NAMALWA (cell line): ENCODE measurements around the gene PAFAH1B2.
"Not testable (repeated sequence)": the region's sequence is repeated elsewhere in the genome, so short reads cannot be mapped to it uniquely, and the experiment has no call there.

ENCODE experiments used
- DNase-seq: peaks from one replicate; pipeline ENCODE4 v3.0.0-alpha.2; 2015; ENCODE audit warnings: low spot score

The PAFAH1B2 gene, protein sequence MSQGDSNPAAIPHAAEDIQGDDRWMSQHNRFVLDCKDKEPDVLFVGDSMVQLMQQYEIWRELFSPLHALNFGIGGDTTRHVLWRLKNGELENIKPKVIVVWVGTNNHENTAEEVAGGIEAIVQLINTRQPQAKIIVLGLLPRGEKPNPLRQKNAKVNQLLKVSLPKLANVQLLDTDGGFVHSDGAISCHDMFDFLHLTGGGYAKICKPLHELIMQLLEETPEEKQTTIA

DNA sequence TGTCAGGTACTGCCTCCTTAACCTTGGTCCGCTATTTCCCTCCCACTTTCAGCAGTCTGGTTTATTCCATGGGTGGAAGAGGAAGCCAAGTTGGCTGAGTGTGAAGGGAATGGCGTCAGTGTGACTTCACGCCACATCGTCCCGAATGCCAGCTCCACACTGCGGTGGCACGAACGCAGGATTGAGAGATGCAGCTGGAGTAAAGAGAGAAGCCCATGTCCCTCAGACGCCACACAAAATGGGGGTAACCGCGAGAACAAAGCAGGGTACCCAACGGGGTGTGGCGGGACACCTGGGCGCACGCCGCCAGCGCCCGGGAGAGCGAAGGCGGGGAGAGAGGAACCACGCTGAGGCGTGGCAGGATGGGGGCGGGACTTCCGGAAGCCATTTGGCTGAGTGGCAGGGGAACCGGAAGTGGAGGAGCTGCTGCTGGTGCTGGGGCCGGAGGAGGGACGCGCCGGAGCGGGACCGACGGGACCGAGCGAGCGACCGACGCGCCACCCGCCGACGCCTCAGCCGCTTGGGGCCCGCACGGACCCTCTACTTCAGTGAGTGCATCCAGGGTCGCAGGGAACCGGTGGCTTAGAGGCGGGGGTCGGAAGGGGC lies at the start of gene PAFAH1B2:
Gene PAFAH1B2, plus strand, starts transcription at position 417 of the 606 bp plus-strand sequence. CDS start 8,161 bp downstream, outside the sequence.
- peak; percentile 97 for DNase-seq

DNA sequence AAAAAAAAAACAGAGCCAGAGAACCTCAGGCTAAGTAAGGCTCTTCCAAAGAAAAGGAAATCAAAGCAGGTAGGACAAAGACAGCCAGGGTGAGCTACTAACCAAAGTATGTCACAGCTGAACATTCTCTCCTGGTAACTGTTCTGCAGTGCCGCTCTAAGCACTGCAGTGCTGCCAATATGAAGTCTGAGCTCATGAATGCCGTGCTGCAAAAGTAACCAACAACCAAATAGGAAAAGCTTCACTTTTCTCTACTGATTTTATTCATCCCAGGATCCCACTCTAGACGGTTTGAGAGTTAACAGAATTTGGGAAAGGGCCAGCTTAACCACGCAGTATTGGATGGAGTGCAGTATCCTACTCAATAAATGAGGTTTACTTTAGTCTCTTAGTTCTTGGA lies 49.3 kb upstream of the PAFAH1B2 start:
- DNase-seq, result peak; percentile 5

DNA sequence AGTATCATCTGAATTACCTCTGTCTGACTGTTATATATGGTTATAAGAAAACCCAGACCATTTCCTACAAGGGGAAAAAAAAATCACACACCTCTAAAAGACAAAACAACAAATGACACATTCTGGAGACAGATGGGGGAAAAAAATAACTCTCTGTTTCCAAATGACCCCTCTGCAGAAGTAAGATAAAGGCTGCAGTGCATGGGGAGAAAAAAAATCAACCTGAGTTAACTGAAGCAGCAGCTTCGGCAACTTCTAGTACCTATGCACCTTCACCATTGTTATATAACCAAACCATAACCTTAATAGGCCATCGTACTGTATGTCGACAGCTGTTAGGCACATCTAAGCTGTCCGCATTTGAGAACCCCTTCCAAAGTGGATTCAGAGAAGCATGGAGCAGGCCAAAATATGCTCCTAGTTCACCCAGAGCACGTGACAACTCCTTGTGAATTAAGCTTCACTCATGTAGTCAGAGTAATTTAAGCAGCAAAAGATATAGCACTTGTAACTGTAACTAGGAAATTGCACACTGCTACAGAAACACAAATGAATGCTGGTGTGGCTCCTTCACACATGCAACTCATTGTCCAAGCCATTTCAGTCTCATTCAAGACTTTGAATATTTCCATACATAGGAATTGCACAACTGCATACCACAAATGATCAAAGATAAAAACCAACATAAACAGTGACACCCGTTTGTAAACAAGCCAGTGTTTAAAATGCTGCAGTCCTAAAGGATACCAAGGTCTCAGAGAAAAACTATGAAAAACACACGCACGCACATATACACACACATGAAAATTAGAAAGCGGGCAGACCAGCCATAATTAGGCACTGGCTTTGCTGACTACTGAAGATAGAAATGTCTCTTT lies 48.6 kb upstream of the PAFAH1B2 start:
- peak; percentile 38 for DNase-seq

DNA sequence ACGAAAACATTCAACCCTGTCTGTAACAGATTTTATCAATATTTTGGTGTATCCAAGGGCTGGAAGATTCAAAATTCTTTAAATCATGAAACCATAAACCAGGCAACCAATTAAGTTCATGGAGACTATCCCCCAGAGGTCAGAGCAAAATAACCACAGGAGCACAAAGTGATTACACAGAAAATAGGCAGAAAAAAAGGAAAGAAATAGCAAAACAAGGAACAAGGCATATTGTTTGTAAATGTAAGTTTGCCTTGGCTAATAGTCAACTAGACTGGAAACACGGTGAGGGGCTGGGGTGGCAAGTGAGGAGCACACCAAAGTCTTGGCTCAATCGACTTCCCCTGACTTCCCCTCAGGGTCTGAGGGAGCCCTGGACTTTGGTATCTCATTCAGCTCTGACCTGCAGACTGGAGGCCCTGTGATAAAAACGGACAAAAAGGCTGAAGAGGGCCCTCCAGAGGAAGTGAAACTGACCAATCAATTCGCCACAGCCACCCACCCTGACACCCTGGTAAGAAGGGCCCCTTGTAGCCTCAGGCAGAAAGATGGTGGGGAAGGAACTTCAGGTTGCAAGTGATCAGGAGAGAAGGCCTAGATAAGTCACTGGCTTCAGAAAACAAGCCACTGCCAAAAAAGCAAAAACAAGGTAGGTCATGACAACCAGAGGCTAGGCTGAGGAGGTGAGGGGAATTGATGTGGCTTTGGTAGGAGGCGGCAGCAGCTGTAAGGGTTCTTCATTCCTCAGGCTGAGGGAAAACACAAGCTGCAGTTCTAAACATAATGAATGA lies 47.7 kb upstream of the PAFAH1B2 start:
- peak; percentile 78 for DNase-seq

DNA sequence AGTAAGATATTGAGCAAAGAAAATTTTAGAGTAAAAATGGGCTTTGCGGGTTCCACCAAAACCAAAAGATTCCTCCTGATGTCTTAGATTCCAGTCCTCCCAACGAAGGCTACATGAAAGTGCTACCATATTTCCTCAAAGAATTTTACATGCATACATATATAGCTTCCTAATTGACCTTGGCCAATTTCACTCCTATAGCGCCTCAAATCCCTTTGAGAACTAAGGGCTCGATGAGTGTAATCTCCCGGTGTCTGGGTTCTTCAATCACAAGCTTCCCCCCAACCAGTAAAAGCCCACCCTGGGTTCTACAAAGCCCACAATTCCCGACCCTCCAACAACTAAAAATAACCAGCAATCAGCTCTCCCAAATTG lies 47.1 kb upstream of the PAFAH1B2 start:
- DNase-seq, result peak; percentile 45

DNA sequence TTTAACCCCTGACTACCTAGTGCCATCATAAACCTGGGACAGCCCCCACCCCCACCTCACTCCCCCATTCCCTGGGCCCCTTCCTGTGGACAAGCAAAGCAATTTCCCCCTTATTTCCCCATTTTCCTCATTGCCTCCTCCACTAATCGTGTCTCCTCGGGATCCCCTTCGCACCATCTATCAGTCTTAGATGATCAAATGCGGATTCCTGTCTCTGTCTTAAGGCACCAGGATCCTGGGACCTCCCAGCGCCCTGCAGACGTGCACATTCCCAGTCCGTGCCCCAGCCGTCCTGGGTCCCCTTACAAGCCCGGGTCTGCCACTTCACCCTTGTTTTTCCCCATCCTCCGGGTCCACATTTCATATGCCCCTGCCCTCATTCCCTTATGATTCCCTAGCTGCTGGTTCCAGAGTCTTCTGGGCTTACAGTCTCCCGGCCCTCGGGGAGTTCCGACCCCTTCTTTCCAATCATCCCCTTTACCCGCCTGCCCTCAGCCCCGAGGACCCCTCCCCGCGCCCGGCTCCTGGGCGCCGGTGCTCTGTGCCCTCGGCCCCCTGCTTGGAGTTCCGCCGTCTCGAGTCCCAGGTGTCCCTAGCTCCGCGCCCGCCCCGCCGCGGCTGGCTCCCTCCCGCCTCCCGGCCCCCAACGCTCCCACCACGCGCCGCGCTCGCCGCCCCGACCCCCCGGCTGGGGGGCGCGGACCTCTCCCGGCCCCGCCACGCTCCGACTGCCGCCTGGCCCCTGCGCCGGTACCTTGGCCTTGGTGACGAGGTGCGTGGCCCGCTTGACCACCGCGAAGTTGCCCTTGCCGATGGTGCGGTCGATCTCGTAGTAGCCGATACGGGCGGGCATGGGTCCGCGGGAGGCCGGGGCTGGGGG lies 46.5 kb upstream of the PAFAH1B2 start:
- peak; percentile 54 for DNase-seq

DNA sequence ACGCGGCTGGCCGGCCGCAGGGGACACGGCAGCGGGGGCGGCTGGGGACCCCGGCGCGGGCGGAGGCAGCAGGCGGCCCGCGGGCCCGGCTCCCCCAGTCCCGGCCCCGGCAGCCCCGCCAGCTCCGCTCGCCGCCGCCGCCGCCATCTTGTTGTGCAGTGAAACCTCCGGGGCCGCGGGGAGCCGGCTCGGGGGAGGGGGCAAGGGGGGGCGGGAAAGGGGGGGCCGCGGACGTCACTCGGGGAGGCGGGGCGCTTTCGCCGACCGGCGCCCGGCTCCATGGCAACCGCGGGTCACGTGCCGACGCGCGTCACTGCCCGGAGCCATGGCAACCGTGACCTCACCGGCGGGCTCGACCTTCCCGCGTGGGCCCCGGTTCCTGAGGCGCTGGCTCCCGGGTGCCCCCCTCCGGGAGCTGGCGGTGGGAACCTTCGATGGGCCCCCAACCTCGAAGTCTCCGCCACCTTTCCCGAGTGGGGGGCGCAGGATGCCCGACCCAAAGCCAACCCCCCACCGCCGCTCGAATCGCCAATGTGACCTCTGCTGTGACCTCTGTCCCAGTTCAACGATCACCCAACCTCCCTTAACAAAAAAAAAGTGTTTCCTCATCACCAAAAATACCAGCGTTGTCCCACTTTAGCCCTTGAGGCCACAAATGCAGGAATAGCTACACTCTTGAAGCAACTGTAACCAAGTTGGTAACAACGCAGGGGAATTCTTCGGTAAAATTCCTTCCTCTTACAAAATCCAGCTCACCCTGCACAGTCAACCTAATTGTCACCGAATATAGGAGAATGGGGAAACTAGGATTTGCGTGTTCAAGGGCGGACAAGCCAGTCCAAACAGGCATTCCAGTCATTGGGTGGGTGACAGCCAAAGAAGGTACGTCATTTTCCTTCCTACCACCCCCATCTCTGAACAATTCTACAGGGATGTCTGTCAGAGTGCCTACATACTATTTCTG lies 45.5 kb upstream of the PAFAH1B2 start, which contains the start of gene SIK3:
Gene SIK3, minus strand, starts transcription at position 160 of the 964 bp plus-strand sequence. Its CDS starts 13 bp downstream, at position 147.
- peak; percentile 93 for DNase-seq

DNA sequence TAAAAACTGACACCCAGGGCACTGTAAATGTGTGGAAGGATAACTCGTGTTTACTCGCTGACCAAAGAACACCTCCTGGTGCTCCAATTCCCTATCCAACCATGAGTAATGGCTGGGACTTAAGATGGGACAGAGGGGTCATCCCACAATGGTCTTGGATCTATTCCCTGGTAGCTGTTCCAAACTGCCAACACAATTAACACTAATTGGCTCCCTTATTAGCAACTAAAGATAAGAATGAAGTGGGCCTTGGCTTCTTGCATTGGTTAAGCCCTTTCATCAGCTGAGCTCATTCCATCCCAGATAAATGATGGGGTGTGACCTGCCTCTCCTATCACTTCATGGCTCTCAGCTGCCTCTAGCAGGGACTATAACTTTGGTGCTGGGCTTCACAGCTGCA lies 44.4 kb upstream of the PAFAH1B2 start:
- peak; percentile 26 for DNase-seq

DNA sequence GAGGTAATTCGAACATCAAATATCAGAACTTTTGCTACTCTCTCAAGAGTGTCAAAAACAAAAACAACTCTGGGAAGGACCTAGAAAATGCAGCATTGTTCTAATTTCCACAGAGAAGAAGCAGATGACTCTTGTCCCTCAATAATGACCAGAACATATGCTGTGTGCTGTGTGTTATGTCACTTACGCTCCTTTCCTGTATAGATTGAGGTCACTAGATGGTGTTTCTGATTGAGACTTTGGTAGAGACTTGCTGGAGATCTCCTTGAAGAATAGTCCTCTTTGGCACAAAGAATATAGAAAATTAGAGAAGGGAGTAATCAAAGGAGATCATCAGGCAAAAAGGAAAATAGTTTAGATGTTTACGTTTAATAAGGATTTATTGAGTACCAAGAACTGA lies 43.5 kb upstream of the PAFAH1B2 start:
- DNase-seq, result no peak

DNA sequence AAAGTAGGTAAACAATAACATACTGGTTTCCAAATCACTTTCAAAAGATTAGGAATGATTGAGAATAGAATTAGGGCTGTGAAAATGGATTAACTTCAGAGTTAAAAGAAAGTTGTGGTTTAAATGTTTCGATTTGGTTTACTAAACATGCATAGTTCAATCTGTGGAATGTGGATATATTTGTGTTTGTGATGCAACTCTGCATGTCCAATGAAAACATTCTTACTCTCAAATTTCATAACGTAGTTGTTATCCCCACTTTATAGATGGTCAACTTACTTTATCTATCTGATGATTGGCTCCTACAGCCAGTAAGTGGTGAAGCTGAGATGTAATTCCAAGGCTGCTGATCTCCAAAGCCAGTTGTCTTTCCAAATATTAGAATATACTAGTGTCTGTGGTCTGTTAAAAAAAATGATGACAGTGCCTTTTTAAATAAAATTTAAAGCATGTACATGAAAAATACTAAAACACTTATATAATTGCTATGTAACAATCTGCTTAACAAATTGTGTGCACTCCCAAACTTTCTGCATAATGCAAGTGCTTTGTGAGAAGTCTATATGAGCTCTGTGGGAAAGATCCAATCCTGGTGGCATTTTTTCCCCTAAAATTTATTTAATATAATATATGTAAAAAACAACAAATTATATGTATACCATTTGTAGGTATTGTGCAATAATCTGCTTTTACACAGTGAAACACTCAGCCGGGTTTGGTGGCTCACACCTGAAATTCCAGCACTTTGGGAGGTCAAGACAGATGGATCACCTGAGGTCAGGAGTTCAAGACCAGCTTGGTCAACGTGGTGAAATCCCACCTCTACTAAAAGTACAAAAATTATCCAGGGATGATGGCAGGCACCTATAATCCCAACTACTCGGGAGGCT lies 36.1 kb upstream of the PAFAH1B2 start:
- no peak for DNase-seq

DNA sequence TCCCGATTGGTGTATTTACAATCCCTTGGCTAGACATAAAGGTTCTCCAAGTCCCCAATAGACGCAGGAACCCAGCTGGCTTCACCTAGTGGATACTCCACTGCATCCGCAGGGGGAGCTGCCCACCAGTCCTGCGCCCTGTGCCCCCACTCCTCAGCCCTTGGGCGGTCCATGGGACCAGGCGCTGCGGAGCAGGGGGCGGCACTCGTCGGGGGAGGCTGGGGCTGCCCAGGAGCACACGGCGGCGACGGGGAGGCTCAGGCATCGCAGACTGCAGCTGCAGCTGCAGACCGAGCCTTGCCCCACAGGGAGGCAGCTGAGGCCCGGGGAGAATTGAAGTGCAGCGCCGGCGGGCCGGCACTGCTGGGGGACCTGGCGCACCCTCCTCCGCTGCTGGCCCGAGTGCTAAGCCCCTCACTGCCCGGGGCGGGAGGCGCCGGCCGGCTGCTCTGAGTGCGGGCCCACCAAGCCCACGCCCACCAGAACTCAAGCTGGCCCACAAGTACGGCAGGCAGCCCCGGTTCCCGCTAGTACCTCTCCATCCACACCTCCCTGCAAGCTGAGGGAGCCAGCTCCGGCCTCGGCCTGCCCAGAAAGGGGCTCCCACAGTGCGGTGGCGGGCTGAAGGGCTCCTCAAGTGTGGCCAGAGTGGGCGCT lies 33.7 kb upstream of the PAFAH1B2 start:
- no peak for DNase-seq

DNA sequence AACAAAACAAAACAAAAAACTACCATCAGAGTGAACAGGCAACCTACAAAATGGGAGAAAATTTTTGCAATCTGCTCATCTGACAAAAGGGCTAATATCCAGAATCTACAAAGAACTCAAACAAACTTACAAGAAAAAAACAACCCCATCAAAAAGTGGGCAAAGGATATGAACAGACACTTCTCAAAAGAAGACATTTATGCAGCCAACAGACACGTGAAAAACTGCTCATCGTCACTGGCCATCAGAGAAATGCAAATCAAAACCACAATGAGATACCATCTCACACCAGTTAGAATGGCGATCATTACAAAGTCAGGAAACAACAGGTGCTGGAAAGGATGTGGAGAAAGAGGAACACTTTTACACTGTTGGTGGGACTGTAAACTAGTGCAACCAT lies 31.6 kb upstream of the PAFAH1B2 start:
- not testable (repeated sequence) for DNase-seq

DNA sequence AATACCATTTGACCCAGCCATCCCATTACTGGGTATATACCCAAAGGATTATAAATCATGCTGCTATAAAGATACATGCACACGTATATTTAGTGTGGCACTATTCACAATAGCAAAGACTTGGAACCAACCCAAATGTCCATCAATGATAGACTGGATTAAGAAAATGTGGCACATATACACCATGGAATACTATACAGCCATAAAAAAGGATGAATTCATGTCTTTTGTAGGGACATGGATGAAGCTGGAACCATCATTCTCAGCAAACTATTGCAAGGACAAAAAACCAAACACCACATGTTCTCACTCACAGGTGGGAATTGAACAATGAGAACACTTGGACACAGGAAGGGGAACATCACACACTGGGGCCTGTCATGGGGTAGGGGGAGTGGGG lies 31.1 kb upstream of the PAFAH1B2 start:
- not testable (repeated sequence) for DNase-seq

DNA sequence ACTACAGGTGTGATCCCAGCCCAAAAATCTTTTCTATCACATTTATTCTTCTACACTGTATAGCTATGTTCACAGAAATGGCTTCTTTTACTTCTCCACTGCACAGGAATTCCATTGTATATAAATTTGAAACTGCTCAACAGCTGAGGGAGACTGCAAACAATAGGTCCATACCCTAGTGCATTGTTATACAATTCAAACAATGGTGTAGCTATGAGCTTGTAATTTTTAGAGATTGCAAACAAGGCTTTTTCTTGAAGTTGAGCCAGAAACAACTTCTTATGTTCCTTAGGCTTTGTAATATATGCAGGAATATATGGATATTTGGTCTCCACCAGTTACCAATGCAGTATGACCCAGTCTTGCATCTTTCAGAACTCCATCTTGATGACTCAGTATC lies 26.4 kb upstream of the PAFAH1B2 start:
- no peak for DNase-seq

DNA sequence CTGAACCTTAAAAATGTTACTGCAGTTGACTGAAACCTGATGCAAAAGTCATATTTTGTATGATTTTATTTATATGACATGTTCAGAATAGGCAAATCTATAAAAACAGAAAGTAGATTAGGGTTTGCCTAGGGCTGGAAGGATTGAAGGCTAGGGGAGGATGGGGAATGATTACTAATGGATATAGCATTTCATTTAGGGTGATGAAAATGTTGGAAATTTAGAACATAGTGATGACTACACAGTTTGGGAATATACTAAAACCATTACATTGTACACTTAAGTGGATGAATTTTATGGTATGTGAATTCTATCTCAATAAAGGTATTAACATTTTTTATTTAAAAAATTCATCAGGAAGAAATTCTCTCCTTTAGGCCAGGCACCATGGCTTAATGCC lies 22.9 kb upstream of the PAFAH1B2 start:
- no peak for DNase-seq

DNA sequence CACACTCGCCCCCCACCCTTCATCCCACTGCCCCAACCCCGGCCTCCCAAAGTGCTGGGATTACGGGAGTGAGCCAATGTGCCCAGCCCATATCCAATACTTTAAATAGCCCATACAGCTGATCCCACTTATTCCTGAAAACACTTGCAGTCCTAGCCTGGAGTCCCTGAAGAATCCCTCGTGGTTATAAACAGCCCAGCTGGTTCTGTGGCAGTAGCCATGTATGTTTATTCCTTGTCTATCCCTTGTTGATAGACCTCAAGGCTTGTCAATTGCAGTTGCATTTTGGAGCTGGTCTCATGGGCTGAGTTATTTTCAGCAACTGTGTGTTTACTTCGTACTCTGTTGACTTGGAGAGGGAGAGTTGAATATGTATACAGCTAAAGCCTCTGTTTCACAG lies 21.5 kb upstream of the PAFAH1B2 start:
- DNase-seq, result no peak

DNA sequence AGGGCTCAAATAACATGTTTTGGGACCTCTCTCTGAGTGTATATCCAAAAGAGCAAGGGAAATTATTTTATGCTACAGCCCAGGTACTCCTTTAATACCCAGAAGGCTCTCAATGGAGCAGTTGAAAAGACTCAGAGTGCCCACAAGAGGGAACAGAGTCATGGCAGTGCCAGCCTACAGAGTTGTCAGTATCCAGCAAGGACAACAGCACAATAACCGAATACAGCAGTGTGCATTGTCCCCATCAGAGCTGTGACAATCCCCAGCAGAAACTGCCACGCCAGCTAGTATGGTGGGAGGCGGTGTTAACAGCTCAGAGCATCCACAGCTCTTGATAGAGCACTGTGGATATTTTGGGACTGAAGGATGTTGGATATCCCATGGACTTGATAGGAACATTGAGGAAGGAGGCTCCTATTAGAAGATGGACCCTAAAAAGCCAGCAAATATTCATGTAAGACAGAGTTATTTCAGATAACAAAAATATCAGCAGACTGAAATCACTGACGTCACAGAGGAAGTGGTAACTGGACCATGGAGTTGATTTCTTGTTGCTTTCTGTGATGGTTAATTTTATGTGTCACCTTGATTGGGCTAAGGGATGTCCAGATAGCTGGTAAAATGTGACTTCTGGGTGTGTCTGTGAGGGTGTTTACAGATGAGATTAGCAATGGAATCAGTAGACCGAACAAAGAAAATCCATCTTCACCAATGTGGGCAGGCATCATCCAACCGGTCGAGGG lies 17.7 kb upstream of the PAFAH1B2 start:
- DNase-seq, result no peak
